HAP-1 (cell line): Measurements from ENCODE around the gene SLC2A1.

Source experiments
- DNase-seq, 2 experiments: peaks; one replicate each; pipeline ENCODE4 v3.0.0-alpha.2; 2016 to 2020; ENCODE audit warnings: low spot score in 2 of 2
- H3K27me3 ChIP-seq: fragments of 250-450 bp; sonication (Bioruptor Pico); 2 replicates; pipeline ENCODE4 v1.5.1; 2020; ENCODE audit warnings: low read depth, mild to moderate bottlenecking, moderate library complexity
- H3K36me3 ChIP-seq: fragments of 250-450 bp; sonication (Bioruptor Pico); replicated peaks from 2 replicates; pipeline ENCODE4 v1.5.1; 2020; ENCODE audit warnings: mild to moderate bottlenecking
- H3K4me1 ChIP-seq: fragments of 250-450 bp; sonication (Bioruptor Pico); 2 replicates; pipeline ENCODE4 v1.5.1; 2020; ENCODE audit warnings: mild to moderate bottlenecking
- H3K4me3 ChIP-seq: fragments of 250-450 bp; sonication (Bioruptor Pico); 2 replicates; pipeline ENCODE4 v1.5.1; 2020; ENCODE audit warnings: mild to moderate bottlenecking, moderate library complexity
- H3K9me3 ChIP-seq: fragments of 250-450 bp; sonication (Bioruptor Pico); 2 replicates; pipeline ENCODE4 v1.5.1; 2020; ENCODE audit warnings: mild to moderate bottlenecking, moderate library complexity
- in situ Hi-C: fragments of 300-500 bp; cut with MboI; formaldehyde crosslinking; loops from 3 replicates; pipeline ENCODE4 v1.14.3; 2020; ENCODE audit warnings: low sequenced_read_pairs, inconsistent platforms, mixed read lengths

SLC2A1 gene

GRCh38 chr1:42960122-42960390 lies 1.4 kb upstream of the SLC2A1 start:
- DNase-seq: no peak
- Histone ChIP-seq H3K36me3 (peaks cover 6% of the 10 kb centered on the region; the same call in 1 of the 2 replicates), H3K4me3 (no peak overlapping the region), H3K4me1 (peaks cover 15% of the 10 kb centered on the region), H3K9me3 (no peaks in the 10 kb centered on the region), H3K27me3 (no peaks in the 10 kb centered on the region)
- in situ Hi-C loops: no loop called here

GRCh38 chr1:42957880-42958487 lies 684 bp downstream of the SLC2A1 start:
- peak; percentile 49 to 75 for DNase-seq
- peaks cover 13% of the 10 kb centered on the region for H3K4me1 ChIP-seq
- in situ Hi-C loops: no loop called here

DNA sequence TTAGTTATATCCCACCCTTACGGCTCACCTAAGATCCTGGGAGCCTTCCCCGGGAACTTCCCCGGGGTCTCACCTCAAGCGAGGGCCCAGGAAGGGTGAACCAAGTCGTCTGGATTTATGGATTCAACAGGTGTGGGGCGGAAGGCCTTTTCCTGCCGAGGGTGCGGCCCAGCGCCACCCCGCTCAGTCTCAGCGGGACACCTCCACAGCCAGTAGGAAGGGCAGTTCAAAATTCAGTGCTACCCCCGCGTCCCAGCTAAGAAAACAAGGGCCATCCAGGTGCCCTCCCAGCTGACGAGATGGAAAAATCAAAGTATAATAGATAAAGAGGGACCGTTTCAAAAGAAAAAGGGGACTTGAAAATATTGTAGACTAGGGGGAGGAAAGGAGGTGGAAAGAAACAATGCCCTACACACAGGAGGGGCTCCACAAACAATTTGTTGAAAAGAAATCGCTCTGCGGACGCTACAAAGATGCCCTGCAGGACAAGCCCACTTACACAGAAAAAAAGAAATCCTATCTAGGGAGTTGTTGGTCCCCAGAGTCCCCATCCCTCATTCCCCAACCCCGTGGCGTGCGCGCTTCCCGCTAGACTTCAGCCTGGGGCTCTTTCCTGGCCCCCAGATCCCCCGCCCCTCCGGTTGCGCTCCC lies 1.3 kb downstream of the SLC2A1 start:
- Histone ChIP-seq H3K9me3 (no peaks in the 10 kb centered on the region), H3K4me3 (peak overlapping the region; percentile 90), H3K36me3 (peaks cover 15% of the 10 kb centered on the region; the same call in 1 of the 2 replicates), H3K27me3 (no peaks in the 10 kb centered on the region), H3K4me1 (peaks cover 13% of the 10 kb centered on the region)
- DNase-seq: peak in 1 of 2 experiments; percentile 38
- in situ Hi-C loops: no loop called here

More at GRCh38 chr1:42957880-42958487, 684 bp downstream of the SLC2A1 start:
- no peaks in the 10 kb centered on the region for H3K9me3 ChIP-seq
- peak overlapping the region; percentile 90 for H3K4me3 ChIP-seq
- peaks cover 15% of the 10 kb centered on the region; the same call in 1 of the 2 replicates for H3K36me3 ChIP-seq
- no peaks in the 10 kb centered on the region for H3K27me3 ChIP-seq

DNA sequence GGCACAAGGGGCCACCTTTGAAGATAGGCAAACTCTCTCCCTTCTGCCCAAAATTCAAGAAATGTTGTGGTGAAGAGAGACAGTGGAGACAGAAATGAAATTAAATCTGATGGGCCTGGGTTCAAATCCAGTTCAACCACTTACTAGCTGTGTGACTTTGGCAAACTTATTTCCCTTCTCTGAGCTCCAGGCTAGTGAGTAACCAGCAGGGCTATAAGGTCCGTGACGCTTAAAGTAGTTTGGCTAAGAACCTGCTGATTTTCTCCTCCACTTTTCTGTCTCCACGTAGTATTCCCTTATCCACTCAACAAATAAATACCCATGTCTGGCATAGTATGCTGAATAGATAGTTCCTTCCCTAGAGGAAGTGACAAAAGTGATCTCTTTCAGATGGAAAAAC lies 1.9 kb downstream of the SLC2A1 start:
- Histone ChIP-seq H3K4me1 (peaks cover 13% of the 10 kb centered on the region), H3K9me3 (no peaks in the 10 kb centered on the region), H3K27me3 (no peaks in the 10 kb centered on the region), H3K4me3 (peak overlapping the region; percentile 90), H3K36me3 (peaks cover 15% of the 10 kb centered on the region; the same call in 1 of the 2 replicates)
- in situ Hi-C loops: no loop called here
- DNase-seq: no peak

- Histone ChIP-seq H3K4me3 (no peak overlapping the region), H3K36me3 (peaks cover 15% of the 10 kb centered on the region; the same call in 1 of the 2 replicates), H3K4me1 (peaks cover 13% of the 10 kb centered on the region), H3K27me3 (no peaks in the 10 kb centered on the region), H3K9me3 (no peaks in the 10 kb centered on the region)
- no peak for DNase-seq
- in situ Hi-C loops: no loop called here
These were observed 3.2 kb downstream of the SLC2A1 start for GRCh38 chr1:42955311-42956063.

- Histone ChIP-seq H3K36me3 (peaks cover 15% of the 10 kb centered on the region; the same call in 1 of the 2 replicates), H3K4me3 (no peak overlapping the region), H3K27me3 (no peaks in the 10 kb centered on the region), H3K9me3 (no peaks in the 10 kb centered on the region), H3K4me1 (peaks cover 8% of the 10 kb centered on the region)
- in situ Hi-C loops: no loop called here
- no peak for DNase-seq
These were observed 5.2 kb downstream of the SLC2A1 start for GRCh38 chr1:42953182-42954180.

DNA sequence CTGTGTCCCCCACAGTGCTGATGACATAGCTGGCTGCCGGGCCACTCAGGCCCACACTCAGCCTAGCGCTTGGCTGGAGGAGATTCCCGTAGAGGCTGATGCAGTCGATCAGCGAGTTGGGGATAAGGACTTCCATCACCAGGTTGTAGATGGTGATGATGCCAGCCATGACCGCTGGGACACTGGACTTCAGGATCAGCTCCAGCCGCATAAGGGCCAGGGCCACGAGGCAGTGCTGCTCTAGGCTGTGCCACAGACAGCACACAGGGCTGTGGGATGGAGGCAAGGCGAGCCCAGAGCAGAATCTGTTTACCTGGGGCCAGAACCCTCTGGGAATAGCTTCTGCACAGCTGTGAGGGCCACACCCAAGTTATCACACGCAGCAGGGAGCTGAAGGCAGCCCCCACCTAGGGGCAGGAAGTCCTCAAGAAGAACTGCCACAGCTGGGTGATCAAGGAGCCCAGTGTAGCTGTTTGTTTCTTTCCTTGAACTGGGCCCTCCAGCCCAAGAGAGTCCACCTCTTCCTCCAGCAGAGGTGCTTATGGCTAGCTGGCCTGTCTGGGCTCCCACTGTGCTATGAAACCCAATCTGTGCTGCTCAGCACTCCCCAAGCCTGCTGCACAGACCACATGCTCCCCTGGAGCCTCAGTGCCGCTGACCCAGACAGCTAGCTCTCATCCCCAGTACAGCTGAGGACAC lies 6.2 kb downstream of the SLC2A1 start:
- in situ Hi-C loops: no loop called here
- peaks cover 15% of the 10 kb centered on the region; the same call in 1 of the 2 replicates for H3K36me3 ChIP-seq
- no peak overlapping the region for H3K4me3 ChIP-seq
- H3K27me3 ChIP-seq: no peaks in the 10 kb centered on the region
- DNase-seq: no peak
- no peaks in the 10 kb centered on the region for H3K9me3 ChIP-seq
- peaks cover 8% of the 10 kb centered on the region for H3K4me1 ChIP-seq

GRCh38 chr1:42951588-42951987 lies 7.1 kb downstream of the SLC2A1 start:
- no peak overlapping the region for H3K4me3 ChIP-seq
- no peaks in the 10 kb centered on the region for H3K27me3 ChIP-seq
- H3K9me3 ChIP-seq: no peaks in the 10 kb centered on the region
- no peak for DNase-seq
- in situ Hi-C loops: no loop called here
- H3K4me1 ChIP-seq: peaks cover 5% of the 10 kb centered on the region
- peaks cover 15% of the 10 kb centered on the region; the same call in 1 of the 2 replicates for H3K36me3 ChIP-seq

DNA sequence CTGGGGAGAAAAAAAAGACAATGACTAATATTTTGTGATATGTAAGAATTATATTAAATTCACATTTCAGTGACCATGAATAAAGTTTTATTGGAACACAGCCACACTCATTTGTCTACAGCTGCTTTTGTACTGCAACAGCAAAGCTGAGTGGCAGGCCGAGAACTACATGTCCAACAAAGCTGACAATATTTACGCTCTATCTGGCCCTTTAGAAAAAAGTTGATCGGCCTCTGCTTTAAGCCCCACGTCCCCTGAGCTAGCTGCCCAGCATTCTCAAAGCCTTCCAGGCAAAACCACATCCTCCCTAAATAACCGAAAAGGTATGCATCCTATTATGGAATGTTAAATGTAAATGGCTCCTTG lies 8.6 kb downstream of the SLC2A1 start:
- DNase-seq: no peak
- in situ Hi-C loops: no loop called here
- Histone ChIP-seq H3K9me3 (no peaks in the 10 kb centered on the region), H3K4me1 (no peaks in the 10 kb centered on the region; the same call in 1 of the 2 replicates), H3K27me3 (no peaks in the 10 kb centered on the region), H3K36me3 (peaks cover 9% of the 10 kb centered on the region; the same call in 1 of the 2 replicates), H3K4me3 (no peak overlapping the region)

DNA sequence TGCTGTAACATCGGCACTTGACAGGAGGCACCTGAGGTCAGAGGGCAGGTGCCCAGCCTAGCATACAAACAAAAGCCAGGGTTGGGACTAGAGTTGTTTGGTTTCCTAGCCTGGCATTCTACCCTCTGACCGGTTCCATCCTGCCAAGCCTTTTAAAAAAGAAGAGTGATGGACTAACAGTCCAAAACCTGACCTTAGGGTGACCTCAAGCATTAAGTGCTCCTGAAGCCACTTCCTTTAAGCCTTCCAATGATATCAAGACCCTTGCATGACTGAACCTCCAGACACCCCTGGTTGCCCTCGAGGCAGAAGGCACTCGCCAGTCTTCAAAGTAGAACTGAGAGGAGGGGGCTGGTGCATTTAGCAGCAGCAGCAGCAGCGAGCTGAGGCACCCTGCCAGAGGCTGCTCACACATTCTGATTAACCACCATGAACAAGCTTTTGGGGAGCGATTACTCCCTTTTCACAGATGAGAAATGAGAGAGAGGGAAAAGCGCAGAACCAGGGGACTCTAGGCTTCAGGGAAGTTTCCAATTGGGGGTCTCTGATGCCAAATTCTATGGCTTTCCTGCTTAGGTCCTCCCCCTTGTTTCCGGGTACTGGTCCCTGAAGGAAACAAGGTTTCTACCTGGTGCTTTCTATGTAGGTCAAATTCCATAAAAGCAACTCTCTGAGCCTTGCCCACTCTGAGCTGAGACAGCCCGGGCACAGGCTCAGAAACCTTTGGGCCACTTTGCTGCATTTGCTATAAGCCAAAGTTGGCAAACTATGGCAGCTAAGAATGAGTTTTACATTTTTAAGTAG lies 9.2 kb downstream of the SLC2A1 start:
- Histone ChIP-seq H3K36me3 (peaks cover 9% of the 10 kb centered on the region; the same call in 1 of the 2 replicates), H3K9me3 (no peaks in the 10 kb centered on the region), H3K4me1 (no peaks in the 10 kb centered on the region; the same call in 1 of the 2 replicates), H3K4me3 (no peak overlapping the region), H3K27me3 (no peaks in the 10 kb centered on the region)
- DNase-seq: no peak
- in situ Hi-C loops: loop anchor here (10.0 kb wide), 1 partner anchor 115 kb away; no protein-coding TSS in a partner anchor

DNA sequence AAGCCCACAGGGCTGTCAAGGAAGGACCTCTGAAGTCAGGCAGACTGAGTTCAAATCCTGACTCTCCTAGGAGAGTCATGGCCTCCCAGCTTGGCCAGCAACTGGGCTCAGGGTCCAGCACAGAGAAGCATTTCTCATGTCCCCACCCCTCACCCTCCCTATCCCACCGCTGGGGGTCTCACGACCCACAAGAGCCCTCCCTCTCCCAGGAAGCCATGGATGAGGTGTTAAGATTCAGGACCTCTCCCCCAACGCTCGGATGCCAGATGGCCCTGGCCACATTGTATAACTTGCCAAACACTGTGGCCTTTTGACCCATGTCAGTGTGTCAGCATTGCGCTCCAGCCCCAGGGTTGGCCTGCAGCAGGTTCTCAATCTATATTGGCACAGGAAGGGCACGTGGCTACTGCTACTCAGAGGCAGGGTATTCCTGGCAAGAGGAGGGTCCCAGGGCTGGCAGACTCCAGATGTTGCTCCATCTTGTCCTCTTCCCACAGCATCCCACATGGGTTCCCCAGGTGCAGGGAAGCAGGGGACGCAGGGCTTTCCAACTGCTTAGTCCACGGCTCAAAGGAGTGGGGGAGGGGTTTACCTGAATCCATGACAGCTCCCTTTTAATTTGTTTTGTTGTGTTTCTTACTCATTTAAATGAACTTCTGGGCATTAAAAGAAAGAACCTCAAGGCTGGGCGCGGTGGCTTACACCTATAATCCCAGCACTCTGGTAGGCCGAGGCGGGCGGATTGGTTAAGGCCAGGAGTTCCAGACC lies 10.5 kb downstream of the SLC2A1 start:
- H3K4me1 ChIP-seq: no peaks in the 10 kb centered on the region; the same call in 1 of the 2 replicates
- no peak for DNase-seq
- H3K27me3 ChIP-seq: no peaks in the 10 kb centered on the region
- peaks cover 5% of the 10 kb centered on the region for H3K36me3 ChIP-seq
- no peak overlapping the region for H3K4me3 ChIP-seq
- H3K9me3 ChIP-seq: no peaks in the 10 kb centered on the region
- in situ Hi-C loops: loop anchor here (10.0 kb wide), 1 partner anchor 117 kb away; no protein-coding TSS in a partner anchor
